ENCODE measurements around the gene HAPLN2. TPM values are rescaled to one million over a fixed set of nuclear protein-coding genes. Genes with fewer than 3 reads are reported as not detected.
A peak's percentile ranks its signal among the peaks of the same experiment; 100 is the strongest.

The HAPLN2 gene
- total and polyA plus RNA-seq, 2 donors (not counting 1 experiment from before 2014, with no cell fraction given), result 0.13 TPM; not detected in 1

- no peaks in the 10 kb centered on the region for H3K79me2 ChIP-seq (ENCODE audit: control insufficient read depth, insufficient read depth, low read length)
- no CpG with 5 or more reads among the region's 4 CpGs for WGBS (ENCODE audit: insufficient coverage)
- peak overlapping the region; percentile 77 for H3K4me2 ChIP-seq (replicated peaks; ENCODE audit: low read depth, low read length, poor library complexity, severe bottlenecking)
- Mint-ChIP-seq H3K4me1 (peaks cover 13% of the 10 kb centered on the region), H3K4me3 (peak overlapping the region; percentile 85), H3K27ac (no peak overlapping the region), H3K27me3 (peaks cover 23% of the 10 kb centered on the region), H3K9me3 (ENCODE audit: insufficient read depth) (no peaks in the 10 kb centered on the region)
- H3K9me3 ChIP-seq (ENCODE audit: control extremely low read depth in 1 of 3, control insufficient read depth in 2 of 3, insufficient read depth in 1 of 3, low read length in 2 of 3), result peaks cover 0 to 2% (median 0%) of the 10 kb centered on the region in 3 donors
- POLR2A ChIA-PET, result interaction anchor here (0.7 kb wide), 1 partner anchor 114 kb away, joined by 3 read pairs; no protein-coding TSS in a partner anchor
- ATAC-seq (ENCODE audit: low read depth) (no peak), DNase-seq (no peak)
- no peaks in the 10 kb centered on the region for H3K36me3 ChIP-seq (replicated peaks in 1 of 2; ENCODE audit: control extremely low read depth in 1 of 2, control insufficient read depth in 1 of 2, extremely low read depth in 1 of 2, insufficient read depth in 2 of 2, low read length in 1 of 2)
- H3K9ac ChIP-seq (ENCODE audit: low read length), result no peak overlapping the region
- no peak overlapping the region for H2AFZ ChIP-seq (ENCODE audit: insufficient read depth, low read depth, low read length, poor library complexity, severe bottlenecking)
- H3K4me3 ChIP-seq (ENCODE audit: control extremely low read depth in 1 of 5, extremely low read depth in 1 of 5, insufficient read depth in 1 of 5, low read depth in 2 of 5, low read length in 4 of 5), result no peak overlapping the region
- no peak for TF ChIP-seq EZH2 (IDR thresholded peaks at IDR 0.05; ENCODE audit: borderline replicate concordance, insufficient read depth, low read depth, low read length, poor library complexity, severe bottlenecking)
- TF ChIP-seq CTCF (IDR thresholded peaks at IDR 0.05), result no peak
- no peak overlapping the region for H3K27ac ChIP-seq (ENCODE audit: low read length in 2 of 2)
- no peaks in the 10 kb centered on the region for H4K20me1 ChIP-seq (ENCODE audit: control insufficient read depth, insufficient read depth, low read length, poor library complexity, severe bottlenecking)
- CTCF ChIA-PET, result interaction anchor here (0.6 to 2.1 kb wide), 9 partner anchors 10 to 186 kb away, joined by 3 to 9 read pairs (median 3); partner anchors contain the start of gene MEF2D
- intact Hi-C loops (cut with micrococcal nuclease), result loop anchor here (5.0 kb wide), 1 partner anchor 36 kb away; no protein-coding TSS in a partner anchor
- peaks cover 0 to 32% (median 14%) of the 10 kb centered on the region in 4 experiments for H3K27me3 ChIP-seq (replicated peaks in 1 of 4; ENCODE audit: control extremely low read depth in 1 of 4, control insufficient read depth in 3 of 4, insufficient read depth in 4 of 4, low read length in 3 of 4)
- H3K4me1 ChIP-seq (ENCODE audit: control insufficient read depth in 2 of 2, insufficient read depth in 2 of 2, low read length in 2 of 2), result peaks cover 13 to 14% of the 10 kb centered on the region in 2 donors
Measured at GRCh38 chr1:156571261-156571852, 47.9 kb upstream of the HAPLN2 start.

Data from B cell (primary cell).